PFSK-1 (cell line): ENCODE data around the gene MXD1.

Source experiments
- FOXP2 ChIP-seq: optimal IDR thresholded peaks from 2 replicates; pipeline ENCODE3; 2011; ENCODE audit warnings: borderline replicate concordance, control low read depth, inconsistent platforms; ENCODE audit not compliant: insufficient read depth; ENCODE audit errors: extremely low read length, extremely low read depth
- POLR2AphosphoS5 ChIP-seq: IDR thresholded peaks from 2 replicates; pipeline ENCODE4 v1.6.1; 2012; ENCODE audit warnings: low read depth, mild to moderate bottlenecking, control low read depth, low read length, moderate library complexity
- SIN3A ChIP-seq: IDR thresholded peaks from 2 replicates; pipeline ENCODE4 v1.6.1; 2012; ENCODE audit warnings: mild to moderate bottlenecking, low read length, moderate library complexity, borderline replicate concordance; ENCODE audit not compliant: insufficient read depth
- TAF1 ChIP-seq: IDR thresholded peaks from 2 replicates; pipeline ENCODE4 v1.6.1; 2012; ENCODE audit warnings: low read length, control low read depth, borderline replicate concordance; ENCODE audit not compliant: insufficient read depth
- TF ChIP-seq, protein P1 (sequence below), 2 experiments: IDR thresholded peaks; 2 replicates each; pipeline versions ENCODE4 v1.6.1 to v1.8.0; 2011 to 2012; ENCODE audit warnings: low read depth in 2 of 2, low read length in 2 of 2, control low read depth in 1 of 2, inconsistent platforms in 1 of 2, mild to moderate bottlenecking in 1 of 2, moderate library complexity in 1 of 2; ENCODE audit not compliant: insufficient read depth in 1 of 2

MXD1 gene

DNA sequence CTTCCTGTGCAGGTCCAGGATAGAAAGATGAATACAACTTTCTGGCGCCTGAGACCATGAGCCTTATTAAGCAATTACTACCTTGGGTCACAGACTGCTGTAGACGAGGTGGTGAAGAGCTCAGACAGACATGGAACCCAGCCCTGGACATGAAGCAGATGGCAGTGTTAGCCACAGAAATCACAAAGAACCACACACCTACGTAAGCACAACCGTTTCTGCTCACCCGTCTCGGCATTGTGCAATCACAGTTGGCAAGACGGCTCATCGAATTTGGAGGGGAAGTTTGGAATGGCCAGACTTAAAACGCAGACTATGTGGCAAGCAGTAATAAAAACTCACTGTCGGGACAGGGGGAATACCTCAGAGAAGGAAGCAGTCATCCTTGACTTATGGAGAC is 70.8 kb downstream of the MXD1 start:
- TF ChIP-seq FOXP2 = no peak
- no peak for TF ChIP-seq SIN3A
- TF ChIP-seq TAF1 = no peak
- no peak for TF ChIP-seq POLR2AphosphoS5
- TF ChIP-seq, protein P1, sequence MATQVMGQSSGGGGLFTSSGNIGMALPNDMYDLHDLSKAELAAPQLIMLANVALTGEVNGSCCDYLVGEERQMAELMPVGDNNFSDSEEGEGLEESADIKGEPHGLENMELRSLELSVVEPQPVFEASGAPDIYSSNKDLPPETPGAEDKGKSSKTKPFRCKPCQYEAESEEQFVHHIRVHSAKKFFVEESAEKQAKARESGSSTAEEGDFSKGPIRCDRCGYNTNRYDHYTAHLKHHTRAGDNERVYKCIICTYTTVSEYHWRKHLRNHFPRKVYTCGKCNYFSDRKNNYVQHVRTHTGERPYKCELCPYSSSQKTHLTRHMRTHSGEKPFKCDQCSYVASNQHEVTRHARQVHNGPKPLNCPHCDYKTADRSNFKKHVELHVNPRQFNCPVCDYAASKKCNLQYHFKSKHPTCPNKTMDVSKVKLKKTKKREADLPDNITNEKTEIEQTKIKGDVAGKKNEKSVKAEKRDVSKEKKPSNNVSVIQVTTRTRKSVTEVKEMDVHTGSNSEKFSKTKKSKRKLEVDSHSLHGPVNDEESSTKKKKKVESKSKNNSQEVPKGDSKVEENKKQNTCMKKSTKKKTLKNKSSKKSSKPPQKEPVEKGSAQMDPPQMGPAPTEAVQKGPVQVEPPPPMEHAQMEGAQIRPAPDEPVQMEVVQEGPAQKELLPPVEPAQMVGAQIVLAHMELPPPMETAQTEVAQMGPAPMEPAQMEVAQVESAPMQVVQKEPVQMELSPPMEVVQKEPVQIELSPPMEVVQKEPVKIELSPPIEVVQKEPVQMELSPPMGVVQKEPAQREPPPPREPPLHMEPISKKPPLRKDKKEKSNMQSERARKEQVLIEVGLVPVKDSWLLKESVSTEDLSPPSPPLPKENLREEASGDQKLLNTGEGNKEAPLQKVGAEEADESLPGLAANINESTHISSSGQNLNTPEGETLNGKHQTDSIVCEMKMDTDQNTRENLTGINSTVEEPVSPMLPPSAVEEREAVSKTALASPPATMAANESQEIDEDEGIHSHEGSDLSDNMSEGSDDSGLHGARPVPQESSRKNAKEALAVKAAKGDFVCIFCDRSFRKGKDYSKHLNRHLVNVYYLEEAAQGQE (IDR thresholded peaks at IDR 0.05; ENCODE audit: insufficient read depth in 1 of 2, low read depth in 2 of 2, low read length in 2 of 2) = no peak

DNA sequence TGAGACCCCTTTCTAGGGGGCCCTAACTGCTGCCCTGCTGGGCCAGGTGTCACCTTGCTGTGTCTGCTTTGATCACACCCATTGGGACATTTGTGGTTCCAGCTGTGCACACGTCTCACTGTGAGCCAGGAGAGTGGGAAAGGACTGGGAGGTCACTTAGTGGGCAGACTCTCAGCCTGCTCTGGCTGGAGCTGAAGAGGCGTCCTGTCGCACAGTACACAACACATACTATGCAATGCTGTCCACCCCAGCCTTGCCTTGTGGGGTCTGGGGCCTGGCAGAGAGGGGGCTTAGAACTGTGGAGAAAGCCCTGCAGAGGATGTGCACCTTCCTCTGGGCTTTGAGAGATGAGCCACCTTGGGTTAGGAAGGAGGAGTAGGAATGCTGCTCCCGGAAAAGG is 71.8 kb downstream of the MXD1 start:
- no peak for TF ChIP-seq SIN3A
- TF ChIP-seq, protein P1 (IDR thresholded peaks at IDR 0.05; ENCODE audit: insufficient read depth in 1 of 2, low read depth in 2 of 2, low read length in 2 of 2) = no peak
- no peak for TF ChIP-seq TAF1
- TF ChIP-seq POLR2AphosphoS5 = no peak
- no peak for TF ChIP-seq FOXP2

DNA sequence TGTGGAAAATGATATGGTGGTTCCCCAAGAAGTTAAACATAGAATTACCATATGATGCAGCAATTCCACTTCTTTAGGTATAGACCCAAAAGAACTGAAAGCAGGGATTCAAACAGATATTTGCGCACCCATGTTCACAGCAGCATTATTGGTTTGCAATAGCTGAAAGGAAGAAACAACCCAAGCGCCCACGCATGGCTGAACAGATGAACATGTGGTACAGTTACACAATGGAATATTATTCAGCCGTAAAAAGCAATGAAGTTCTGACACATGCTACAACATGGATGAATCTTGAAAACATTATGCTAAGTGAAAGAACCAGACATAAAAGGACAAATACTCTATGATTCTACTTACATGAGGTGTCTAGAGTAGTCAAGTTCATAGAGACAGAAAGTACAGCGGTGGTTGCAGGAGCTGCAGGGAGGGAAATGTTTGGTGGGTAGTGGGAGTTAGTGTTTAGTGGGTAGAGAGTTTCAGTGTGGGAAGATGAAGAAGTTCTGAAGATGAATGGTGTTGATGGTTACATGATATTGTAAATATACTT is 73.3 kb downstream of the MXD1 start:
- TF ChIP-seq FOXP2 (no peak), SIN3A (no peak), POLR2AphosphoS5 (no peak), TAF1 (no peak)
- TF ChIP-seq, protein P1 (IDR thresholded peaks at IDR 0.05; ENCODE audit: insufficient read depth in 1 of 2, low read depth in 2 of 2, low read length in 2 of 2) = no peak

DNA sequence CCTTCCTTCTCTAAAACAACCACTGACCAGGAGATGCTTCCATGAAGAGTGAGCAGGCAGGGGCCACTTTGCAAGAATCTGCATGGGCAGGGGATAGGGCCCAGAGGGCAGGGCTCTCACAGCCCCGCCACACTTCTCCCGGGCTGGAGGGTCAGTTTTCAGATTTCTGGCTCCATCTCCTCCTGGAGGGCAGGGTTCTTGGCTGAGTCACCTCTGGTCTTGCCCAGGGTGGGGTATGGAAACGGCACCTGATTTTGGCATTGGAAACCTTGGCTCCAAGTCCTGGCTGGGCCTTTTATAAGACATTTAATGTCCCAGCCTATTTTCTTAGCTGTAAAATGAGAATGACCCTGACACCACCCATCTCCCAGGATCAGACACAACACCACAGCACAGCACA is 74.1 kb downstream of the MXD1 start:
- TF ChIP-seq FOXP2 = no peak
- TF ChIP-seq, protein P1 (IDR thresholded peaks at IDR 0.05; ENCODE audit: insufficient read depth in 1 of 2, low read depth in 2 of 2, low read length in 2 of 2) = no peak
